ENCODE measurements around the gene MDFI.

MDFI gene

GRCh38 chr6:41634657-41635056, 3.6 kb upstream of the MDFI start:
- DNase-seq (ENCODE audit: low spot score) = no peak

- no peak for DNase-seq (ENCODE audit: low spot score)
Observed at GRCh38 chr6:41635365-41635764, 2.9 kb upstream of the MDFI start.

GRCh38 chr6:41636833-41637193, 1.5 kb upstream of the MDFI start:
- DNase-seq (ENCODE audit: low spot score) = peak; percentile 84

- peak; percentile 23 for DNase-seq (ENCODE audit: low spot score)
Observed at GRCh38 chr6:41637194-41638001, 870 bp upstream of the MDFI start.

- no peak for DNase-seq (ENCODE audit: low spot score)
Observed at GRCh38 chr6:41638935-41639808, 904 bp downstream of the MDFI start.

GRCh38 chr6:41639809-41640371, 1.6 kb downstream of the MDFI start:
- DNase-seq (ENCODE audit: low spot score) = no peak

- DNase-seq (ENCODE audit: low spot score) = no peak
Observed at GRCh38 chr6:41640426-41640825, 2.2 kb downstream of the MDFI start.

GRCh38 chr6:41641352-41641925, 3.2 kb downstream of the MDFI start:
- no peak for DNase-seq (ENCODE audit: low spot score)

GRCh38 chr6:41642090-41642959, 4.1 kb downstream of the MDFI start:
- DNase-seq (ENCODE audit: low spot score) = no peak

GRCh38 chr6:41642960-41643898, 5.0 kb downstream of the MDFI start:
- no peak for DNase-seq (ENCODE audit: low spot score)

GRCh38 chr6:41643899-41644269, 5.6 kb downstream of the MDFI start:
- DNase-seq (ENCODE audit: low spot score) = no peak

- DNase-seq (ENCODE audit: low spot score) = peak; percentile 75
Observed at GRCh38 chr6:41644297-41644879, 6.1 kb downstream of the MDFI start.

GRCh38 chr6:41645007-41645618, 6.8 kb downstream of the MDFI start:
- peak; percentile 53 for DNase-seq (ENCODE audit: low spot score)

- no peak for DNase-seq (ENCODE audit: low spot score)
Observed at GRCh38 chr6:41646026-41646795, 7.9 kb downstream of the MDFI start.

- no peak for DNase-seq (ENCODE audit: low spot score)
Observed at GRCh38 chr6:41647061-41647511, 8.8 kb downstream of the MDFI start.

GRCh38 chr6:41648070-41648585, 9.9 kb downstream of the MDFI start:
- DNase-seq (ENCODE audit: low spot score) = no peak

GRCh38 chr6:41648921-41649320, 10.7 kb downstream of the MDFI start:
- DNase-seq (ENCODE audit: low spot score) = no peak

GRCh38 chr6:41649596-41649995, 11.3 kb downstream of the MDFI start:
- no peak for DNase-seq (ENCODE audit: low spot score)

GRCh38 chr6:41650120-41650519, 11.9 kb downstream of the MDFI start:
- DNase-seq (ENCODE audit: low spot score) = no peak
